ENCODE measurements around the gene PTAFR.
"Not testable (repeated sequence)": the region's sequence is repeated elsewhere in the genome, so short reads cannot be mapped to it uniquely, and the experiment has no call there.

PTAFR gene

DNA sequence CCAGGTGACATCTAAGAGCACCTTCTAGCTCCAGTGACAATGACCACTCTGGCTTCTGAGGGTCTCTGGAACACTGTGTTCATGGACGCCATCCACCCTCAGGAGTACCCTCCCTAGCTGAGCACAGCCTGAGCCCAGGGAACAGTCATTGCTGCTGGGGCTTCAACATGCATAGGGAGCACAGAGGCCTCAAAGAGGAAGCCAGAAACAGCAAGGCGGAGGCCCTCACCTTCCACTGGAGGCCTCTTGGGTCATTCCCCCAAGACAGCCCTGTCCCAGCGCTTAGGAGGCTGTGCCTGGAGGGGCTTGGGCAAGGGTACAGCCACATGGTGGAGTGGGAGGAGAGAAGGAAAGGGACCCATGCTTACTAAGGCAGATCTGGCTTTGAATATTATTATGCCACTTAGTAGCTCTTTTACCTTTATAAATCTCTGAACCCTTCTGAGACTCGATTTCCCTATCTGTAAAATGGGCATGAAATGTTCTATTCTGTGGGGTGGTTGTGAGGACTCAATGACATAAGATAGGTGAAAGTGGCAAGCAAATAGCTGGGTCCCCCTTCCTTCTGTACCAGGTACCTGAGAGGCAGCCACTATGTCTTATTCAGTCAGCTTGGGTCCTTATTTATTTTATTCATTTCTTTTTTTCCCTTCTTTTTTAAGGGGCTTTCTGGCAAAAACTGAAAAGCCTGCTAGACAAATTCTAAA lies 32.8 kb downstream of the PTAFR start:
- no peak for DNase-seq

GRCh38 chr1:28141685-28142084 lies 34.8 kb downstream of the PTAFR start:
- no peak for DNase-seq

- DNase-seq = not testable (repeated sequence)
These were observed 36.6 kb downstream of the PTAFR start for GRCh38 chr1:28139866-28140265.

- no peak for DNase-seq
These were observed 37.3 kb downstream of the PTAFR start for GRCh38 chr1:28139025-28139712.

DNA sequence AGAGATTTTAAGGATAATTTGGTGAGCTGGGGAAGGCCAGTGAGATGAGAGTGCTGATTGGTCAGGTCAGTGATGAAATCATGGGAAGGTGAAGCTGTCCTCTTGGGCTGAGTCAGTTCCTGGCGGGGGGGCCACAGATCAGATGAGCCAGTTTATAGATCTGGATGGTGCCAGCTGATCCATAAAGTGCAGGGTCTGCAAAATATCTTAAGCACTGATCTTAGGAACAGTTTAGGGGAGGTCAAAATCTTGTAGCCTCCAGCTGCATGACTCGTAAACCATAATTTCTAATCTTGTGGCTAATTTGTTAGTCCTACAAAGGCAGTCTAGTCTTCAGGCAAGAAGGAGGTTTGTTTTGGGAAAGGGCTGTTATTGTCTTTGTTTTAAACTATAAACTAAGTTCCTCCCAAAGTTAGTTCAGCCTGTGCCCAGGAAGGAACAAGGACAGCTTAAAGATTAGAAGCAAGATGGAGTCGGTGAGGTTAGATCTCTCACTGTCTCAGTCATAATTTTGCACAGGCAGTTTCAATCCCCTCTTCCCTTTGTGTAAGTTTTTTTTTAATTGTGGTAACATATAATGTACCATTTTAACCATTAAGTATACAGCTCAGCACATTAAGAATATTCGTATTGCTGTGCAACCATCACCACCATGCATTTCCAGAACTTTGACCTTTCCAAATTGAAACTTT lies 39.4 kb downstream of the PTAFR start:
- DNase-seq = no peak

- DNase-seq = no peak
These were observed 40.1 kb downstream of the PTAFR start for GRCh38 chr1:28136169-28136921.

GRCh38 chr1:28135371-28136168 lies 40.9 kb downstream of the PTAFR start:
- peak; percentile 53 for DNase-seq

GRCh38 chr1:28134651-28135207 lies 41.8 kb downstream of the PTAFR start:
- no peak for DNase-seq

DNA sequence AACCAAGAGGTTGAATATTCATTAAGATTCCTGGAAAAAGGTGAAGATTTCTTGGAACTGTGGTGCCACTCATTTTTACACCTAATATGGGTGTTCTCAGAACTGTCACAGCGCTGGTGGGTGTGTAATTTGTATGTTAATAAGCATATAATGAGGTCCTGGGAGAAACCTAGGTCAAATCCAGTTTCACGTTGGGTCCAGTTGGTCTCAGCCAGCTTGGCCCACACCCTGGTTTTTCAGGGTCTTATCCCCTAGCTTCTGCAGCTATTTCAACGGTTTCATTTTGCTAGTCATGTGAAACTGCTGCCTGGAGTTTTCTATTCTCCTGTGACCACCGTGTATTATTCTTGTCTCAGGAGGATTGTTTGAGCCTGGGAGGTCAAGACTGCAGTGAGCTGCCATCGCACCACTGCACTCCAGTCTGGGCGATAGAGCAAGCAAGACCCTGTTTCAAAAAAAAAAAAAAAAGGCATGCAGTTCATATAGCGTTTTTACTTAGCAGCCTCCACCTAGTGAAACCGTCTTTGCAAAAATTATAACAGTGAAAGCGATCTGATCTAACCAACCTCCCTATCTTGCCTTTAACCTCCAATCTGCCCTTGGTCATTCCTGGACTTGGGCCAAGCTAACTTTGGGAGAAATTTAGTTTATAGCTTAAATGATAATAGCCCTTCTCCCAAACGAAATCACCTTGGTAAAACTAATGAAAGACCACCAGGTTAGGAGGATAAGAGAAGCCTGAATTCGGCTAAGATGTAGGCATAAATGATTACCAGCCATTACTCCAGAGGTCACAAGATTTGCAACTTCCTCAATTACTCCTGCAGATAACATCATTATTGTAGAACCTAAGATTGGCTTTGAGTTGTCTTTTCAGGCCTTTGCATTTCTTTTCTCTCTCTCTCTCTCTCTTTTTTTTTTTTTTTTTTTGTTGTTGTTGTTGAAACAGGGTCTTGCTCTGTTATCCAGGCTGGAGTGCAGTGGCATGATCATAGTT lies 44.0 kb downstream of the PTAFR start:
- DNase-seq = peak; percentile 73

GRCh38 chr1:28130901-28131300 lies 45.6 kb downstream of the PTAFR start:
- DNase-seq = no peak

DNA sequence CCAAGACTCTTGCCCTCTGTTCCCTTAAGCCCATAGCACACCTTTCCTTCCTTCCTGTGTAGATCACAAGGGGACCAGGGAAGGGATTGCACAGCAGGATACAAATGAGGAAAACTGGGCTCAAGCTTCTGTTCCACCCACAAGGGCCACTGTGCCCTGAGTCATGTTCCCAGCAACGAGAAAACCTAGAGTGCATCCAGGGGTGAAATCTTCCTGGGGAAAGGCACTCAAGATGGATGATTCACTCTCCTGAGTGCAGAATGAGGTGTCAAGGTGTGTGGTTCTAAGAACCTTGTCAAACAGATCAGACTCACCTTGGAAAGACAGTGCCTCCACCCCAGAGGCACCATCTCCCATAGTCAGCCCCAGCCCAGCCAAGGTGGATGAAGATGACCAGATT lies 47.3 kb downstream of the PTAFR start:
- no peak for DNase-seq

DNA sequence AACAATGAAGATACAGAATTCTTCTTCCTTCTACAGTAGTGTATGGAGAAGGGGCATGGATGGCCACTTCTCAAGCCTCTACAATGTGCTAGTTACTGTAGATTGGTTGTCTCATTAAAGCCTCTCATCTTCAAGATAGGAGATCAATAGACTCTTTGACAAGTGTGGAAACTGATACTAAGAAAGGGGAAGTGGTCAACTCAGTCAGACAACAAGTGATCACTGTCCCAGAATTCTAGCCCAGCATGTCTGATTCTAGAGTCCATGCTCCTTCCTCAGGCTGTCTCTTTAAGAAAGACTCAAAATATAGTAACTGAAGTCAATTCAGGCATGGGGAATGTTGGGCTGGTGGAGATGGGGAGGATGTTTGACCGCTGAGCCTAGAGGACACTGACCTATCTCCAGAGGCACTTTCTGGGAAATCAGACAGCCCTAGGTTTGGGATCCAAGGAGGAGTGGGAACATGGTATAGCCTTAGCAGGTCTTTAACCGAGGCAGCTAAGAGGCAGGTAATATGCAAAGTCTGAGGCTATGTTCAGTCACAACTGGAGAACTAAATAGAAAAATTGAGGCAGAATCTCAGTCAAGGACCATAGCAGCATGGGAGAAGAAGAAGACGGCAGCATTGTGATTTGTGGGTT lies 48.8 kb downstream of the PTAFR start:
- DNase-seq = peak; percentile 61

- DNase-seq = peak; percentile 44
These were observed 49.6 kb downstream of the PTAFR start for GRCh38 chr1:28126783-28127490.

DNA sequence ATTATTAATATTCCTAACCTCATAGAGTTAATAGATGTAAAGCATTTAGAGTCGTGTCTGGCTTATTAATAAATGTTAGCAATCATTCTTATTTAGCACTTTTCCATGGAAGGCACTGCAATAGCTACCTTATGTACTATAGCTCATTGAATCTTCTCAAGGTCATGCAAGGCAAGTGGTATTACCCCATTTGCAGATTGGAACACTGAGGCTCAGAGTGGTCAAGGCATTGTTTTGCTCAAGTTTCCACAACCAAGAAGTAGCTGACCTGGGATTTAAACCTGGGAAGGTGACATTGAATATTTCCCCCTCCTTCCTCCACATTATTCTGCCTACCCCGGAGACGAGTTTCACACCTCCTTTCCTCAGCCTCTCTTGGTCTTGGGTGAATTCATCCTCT lies 50.3 kb downstream of the PTAFR start:
- no peak for DNase-seq

DNA sequence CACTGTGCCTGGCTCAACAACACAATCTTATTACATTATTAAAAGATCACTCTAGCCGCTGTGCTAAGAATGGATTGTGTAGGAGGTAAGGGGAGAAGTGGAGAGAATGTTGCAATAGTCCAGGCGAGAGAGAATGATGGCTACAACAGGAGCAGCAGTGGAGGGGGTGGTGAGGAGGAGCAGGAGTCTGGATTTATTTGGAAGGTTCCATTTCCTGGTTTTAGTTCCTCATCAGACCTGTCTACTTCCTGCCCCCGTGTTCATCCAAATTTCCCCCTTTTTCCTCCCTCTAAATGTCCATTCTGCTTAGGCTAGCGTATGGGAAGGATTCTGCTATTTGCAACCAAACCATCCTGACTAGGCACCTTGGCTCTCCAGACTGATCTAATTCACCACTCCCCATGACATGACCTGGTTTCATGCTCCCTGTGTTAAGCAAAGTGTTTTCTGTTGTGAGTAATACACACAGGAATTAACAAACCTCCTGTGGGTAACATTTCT lies 53.0 kb downstream of the PTAFR start:
- no peak for DNase-seq

DNA sequence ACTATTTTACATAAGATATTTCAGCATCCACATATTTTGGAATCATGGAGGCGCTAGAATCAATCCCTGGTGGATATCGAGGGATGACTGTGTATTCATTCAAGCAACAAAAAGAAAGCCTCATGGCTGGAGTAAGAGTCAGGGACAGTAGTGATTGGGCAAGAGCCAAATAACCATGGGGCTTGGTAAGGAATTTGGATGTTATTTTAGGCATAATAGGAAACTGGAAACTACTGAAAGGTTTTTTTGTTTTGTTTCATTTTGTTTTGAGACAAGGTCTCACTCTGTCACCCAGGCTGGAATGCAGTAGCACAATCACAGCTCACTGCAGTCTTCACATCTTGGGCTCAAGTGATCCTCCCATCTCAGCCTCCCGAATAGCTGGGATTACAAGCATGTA lies 54.3 kb downstream of the PTAFR start:
- DNase-seq = no peak

DNA sequence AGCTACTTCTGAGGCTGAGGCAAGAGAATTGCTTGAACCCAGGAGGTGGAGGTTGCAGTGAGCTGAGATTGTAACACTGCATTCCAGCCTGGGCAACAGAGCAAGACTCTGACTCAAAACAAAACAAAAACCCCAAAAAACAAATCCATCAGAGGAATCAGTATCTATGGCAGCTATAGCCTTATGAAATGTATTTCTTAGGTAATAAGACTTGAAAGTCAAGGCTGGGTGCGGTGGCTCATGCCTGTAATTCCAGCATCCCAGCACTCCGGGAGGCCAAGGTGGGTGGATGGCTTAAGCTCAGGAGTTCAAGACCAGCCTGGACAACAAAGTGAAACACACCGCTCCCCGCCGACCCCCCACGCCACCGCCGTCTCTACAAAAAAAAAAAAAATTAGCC lies 56.9 kb downstream of the PTAFR start:
- no peak for DNase-seq

GRCh38 chr1:28118640-28119307 lies 57.7 kb downstream of the PTAFR start:
- no peak for DNase-seq

GRCh38 chr1:28115267-28115666 lies 61.2 kb downstream of the PTAFR start:
- peak; percentile 83 for DNase-seq
